HL-60 (cell line): ENCODE data around the gene RET.
A peak's percentile ranks its signal among the peaks of the same experiment; 100 is the strongest.
"Not testable (repeated sequence)": the region's sequence is repeated elsewhere in the genome, so short reads cannot be mapped to it uniquely, and the experiment has no call there.

Experiments
- DNase-seq, 2 experiments: peaks; one replicate each; pipeline ENCODE4 v3.0.0-alpha.2; 2010 to 2020; ENCODE audit warnings: low read depth in 1 of 2, low spot score in 1 of 2
- H3K27ac ChIP-seq: fragments of 250-450 bp; sonication (Bioruptor Pico); replicated peaks from 2 replicates; pipeline ENCODE4 v1.5.1; 2020; ENCODE audit warnings: mild to moderate bottlenecking, moderate library complexity
- H3K27me3 ChIP-seq: fragments of 250-450 bp; sonication (Bioruptor Pico); 2 replicates; pipeline ENCODE4 v1.5.1; 2021; ENCODE audit warnings: mild to moderate bottlenecking, moderate library complexity; ENCODE audit not compliant: insufficient read depth, poor library complexity, severe bottlenecking
- H3K4me3 ChIP-seq: replicated peaks from 2 replicates; pipeline ENCODE4 v1.5.1; 2011; ENCODE audit warnings: mild to moderate bottlenecking, control low read depth, low read length; ENCODE audit not compliant: insufficient read depth
- CTCF ChIP-seq: IDR thresholded peaks from one replicate; pipeline ENCODE4 v1.5.1; 2011; ENCODE audit warnings: low read length, control low read depth, inconsistent platforms; ENCODE audit not compliant: insufficient read depth
- GABPA ChIP-seq: IDR thresholded peaks from 2 replicates; pipeline ENCODE4 v1.6.1; 2012; ENCODE audit warnings: low read depth
- POLR2AphosphoS5 ChIP-seq: IDR thresholded peaks from 2 replicates; pipeline ENCODE4 v1.6.1; 2012; ENCODE audit warnings: low read depth
- REST ChIP-seq: IDR thresholded peaks from 2 replicates; pipeline ENCODE4 v1.6.1; 2012; ENCODE audit warnings: low read depth; ENCODE audit not compliant: insufficient replicate concordance
- SPI1 ChIP-seq: IDR thresholded peaks from 2 replicates; pipeline ENCODE4 v1.6.1; 2012; ENCODE audit warnings: low read depth, mild to moderate bottlenecking, borderline replicate concordance

The RET gene

GRCh38 chr10:43138757-43139241, 61.9 kb downstream of the RET start:
- no peak for TF ChIP-seq GABPA
- TF ChIP-seq SPI1: no peak
- peak in 1 of 2 experiments; percentile 54 for DNase-seq
- H3K27me3 ChIP-seq: no peaks in the 10 kb centered on the region
- H3K4me3 ChIP-seq: peak overlapping the region; percentile 76
- H3K27ac ChIP-seq: peak overlapping the region; percentile 75

- TF ChIP-seq REST (no peak), CTCF (no peak), GABPA (no peak), SPI1 (no peak), POLR2AphosphoS5 (no peak)
- H3K27me3 ChIP-seq: no peaks in the 10 kb centered on the region
- H3K4me3 ChIP-seq: no peak overlapping the region
- no peak for DNase-seq
- H3K27ac ChIP-seq: peak overlapping the region; percentile 75
These were observed 64.6 kb downstream of the RET start for GRCh38 chr10:43141421-43141820.

GRCh38 chr10:43145311-43145710, 68.4 kb downstream of the RET start:
- DNase-seq: no peak
- no peak for TF ChIP-seq CTCF
- no peak for TF ChIP-seq SPI1
- TF ChIP-seq GABPA: no peak
- no peak for TF ChIP-seq REST
- no peak for TF ChIP-seq POLR2AphosphoS5
- H3K4me3 ChIP-seq: no peak overlapping the region
- no peaks in the 10 kb centered on the region for H3K27me3 ChIP-seq
- H3K27ac ChIP-seq: no peak overlapping the region

- H3K4me3 ChIP-seq, DNase-seq, H3K27ac ChIP-seq, H3K27me3 ChIP-seq: not testable (repeated sequence)
These were observed 69.1 kb downstream of the RET start for GRCh38 chr10:43145936-43146335.

GRCh38 chr10:43151371-43151770, 74.5 kb downstream of the RET start:
- no peak for TF ChIP-seq REST
- no peak for TF ChIP-seq SPI1
- TF ChIP-seq CTCF: no peak
- TF ChIP-seq GABPA: no peak
- no peak for DNase-seq
- H3K27ac ChIP-seq: no peak overlapping the region
- no peak overlapping the region for H3K4me3 ChIP-seq
- no peaks in the 10 kb centered on the region for H3K27me3 ChIP-seq
